NCI-H510A (cell line): ENCODE data around the gene CENPP.

Experiments used
- DNase-seq: peaks from one replicate; lab custom pipeline; 2025; lab: John Stamatoyannopoulos, UW

CENPP gene

GRCh38 chr9:92659601-92660000, 333.8 kb downstream of the CENPP start:
- no peak for DNase-seq

- DNase-seq = no peak
Measured at GRCh38 chr9:92660266-92660665, 334.5 kb downstream of the CENPP start.

GRCh38 chr9:92661127-92661526, 335.4 kb downstream of the CENPP start:
- DNase-seq = no peak

- no peak for DNase-seq
Measured at GRCh38 chr9:92661743-92662142, 336.0 kb downstream of the CENPP start.

- no peak for DNase-seq
Measured at GRCh38 chr9:92663126-92663525, 337.4 kb downstream of the CENPP start.

GRCh38 chr9:92663951-92664350, 338.2 kb downstream of the CENPP start:
- no peak for DNase-seq

GRCh38 chr9:92664394-92665152, 338.8 kb downstream of the CENPP start:
- DNase-seq = no peak

GRCh38 chr9:92665836-92666235, 340.1 kb downstream of the CENPP start:
- DNase-seq = no peak

GRCh38 chr9:92666236-92666635, 340.5 kb downstream of the CENPP start:
- DNase-seq = no peak

- no peak for DNase-seq
Measured at GRCh38 chr9:92666912-92667532, 341.3 kb downstream of the CENPP start.

- DNase-seq = no peak
Measured at GRCh38 chr9:92668746-92669526, 343.2 kb downstream of the CENPP start.

- DNase-seq = no peak
Measured at GRCh38 chr9:92669527-92669889, 343.8 kb downstream of the CENPP start.
